Measurements from ENCODE around the gene MYCBP2. TPM values are rescaled to one million over a fixed set of nuclear protein-coding genes. Genes with fewer than 3 reads are reported as not detected.

The MYCBP2 gene
- total RNA-seq, 5 donors from 2014 or later (not counting 1 experiment from before 2014, with no cell fraction given): 153 to 214 (median 176) TPM

DNA sequence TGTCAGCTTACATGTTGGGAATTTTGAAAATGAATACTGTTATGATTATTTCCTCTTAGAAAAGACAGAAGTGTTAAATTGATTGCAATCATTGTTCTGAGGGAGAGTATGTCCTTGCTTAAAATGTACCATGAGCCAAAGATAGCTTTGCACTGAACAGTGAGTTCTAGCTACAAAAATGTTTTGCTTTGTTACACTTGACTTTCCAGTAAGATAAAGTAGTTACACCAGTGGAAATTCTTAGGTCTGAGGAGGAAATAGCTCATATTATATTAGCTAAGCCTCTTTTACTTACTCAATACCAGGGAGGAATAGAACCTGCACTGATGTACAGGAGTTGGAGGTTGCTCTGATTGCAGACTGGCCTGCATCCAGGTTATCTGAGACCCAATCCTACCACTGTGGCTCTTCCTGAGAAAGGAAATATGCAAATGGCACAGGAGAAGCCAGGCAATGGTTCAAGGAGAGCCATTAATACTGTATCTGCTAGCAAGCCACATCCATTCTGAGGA lies 246.9 kb downstream of the MYCBP2 start:
- H3K4me3 ChIP-seq (ENCODE audit: control insufficient read depth in 1 of 2, extremely low read depth in 1 of 2, low read length in 1 of 2): no peak overlapping the region
- ChIA-PET CTCF (interaction anchor here in 1 of 2 donors (0.7 kb wide), 1 partner anchor 27 kb away, joined by 4 read pairs; no protein-coding TSS in a partner anchor), POLR2A (no interaction called here)
- Mint-ChIP-seq H3K9me3 (no peaks in the 10 kb centered on the region), H3K4me1 (peaks cover 0 to 6% (median 1%) of the 10 kb centered on the region in 3 donors), H3K36me3 (peaks cover 77% of the 10 kb centered on the region), H3K27me3 (no peaks in the 10 kb centered on the region), H3K27ac (peak overlapping the region in 1 of 2 donors; percentile 8), H3K4me3 (no peak overlapping the region)
- H3K36me3 ChIP-seq (ENCODE audit: control insufficient read depth in 2 of 2, extremely low read depth in 1 of 2, insufficient read depth in 1 of 2, low read length in 1 of 2): peaks cover 3 to 89% of the 10 kb centered on the region in 2 donors
- no peak overlapping the region for H3K27ac ChIP-seq (ENCODE audit: low read length)
- no peaks in the 10 kb centered on the region for H3K4me1 ChIP-seq (ENCODE audit: control insufficient read depth in 1 of 2, extremely low read depth in 1 of 2, insufficient read depth in 2 of 2, low read length in 2 of 2)
- DNase-seq (no peak), ATAC-seq (replicated peaks in 1 of 4) (no peak)
- H3K27me3 ChIP-seq (replicated peaks in 1 of 2; ENCODE audit: control insufficient read depth in 2 of 2, extremely low read depth in 1 of 2, insufficient read depth in 2 of 2, low read length in 1 of 2): no peaks in the 10 kb centered on the region
- H3K9me3 ChIP-seq: no peaks in the 10 kb centered on the region

- Mint-ChIP-seq H3K4me1 (no peaks in the 10 kb centered on the region), H3K36me3 (peaks cover 52% of the 10 kb centered on the region), H3K4me3 (no peak overlapping the region), H3K27me3 (no peaks in the 10 kb centered on the region), H3K27ac (no peak overlapping the region), H3K9me3 (no peaks in the 10 kb centered on the region)
- Histone ChIP-seq H3K9me3 (no peaks in the 10 kb centered on the region), H3K27me3 (replicated peaks in 1 of 2; ENCODE audit: control insufficient read depth in 2 of 2, extremely low read depth in 1 of 2, insufficient read depth in 2 of 2, low read length in 1 of 2) (no peaks in the 10 kb centered on the region), H3K4me3 (ENCODE audit: control insufficient read depth in 1 of 2, extremely low read depth in 1 of 2, low read length in 1 of 2) (no peak overlapping the region), H3K27ac (ENCODE audit: low read length) (no peak overlapping the region), H3K36me3 (ENCODE audit: control insufficient read depth in 2 of 2, extremely low read depth in 1 of 2, insufficient read depth in 1 of 2, low read length in 1 of 2) (peaks cover 8 to 58% of the 10 kb centered on the region in 2 donors), H3K4me1 (ENCODE audit: control insufficient read depth in 1 of 2, extremely low read depth in 1 of 2, insufficient read depth in 2 of 2, low read length in 2 of 2) (no peaks in the 10 kb centered on the region)
- ChIA-PET CTCF (no interaction called here), POLR2A (no interaction called here)
- no peak for ATAC-seq (replicated peaks in 1 of 4)
- DNase-seq: no peak
- WGBS (ENCODE audit: insufficient coverage): 100% methylated on average over 2 of the region's 2 CpGs
Observed at GRCh38 chr13:77067519-77067918, 259.4 kb downstream of the MYCBP2 start.

GRCh38 chr13:77065461-77066147 lies 261.3 kb downstream of the MYCBP2 start:
- ATAC-seq (replicated peaks in 1 of 4) (no peak), DNase-seq (no peak)
- no peaks in the 10 kb centered on the region for H3K4me1 Mint-ChIP-seq
- H3K27me3 ChIP-seq (replicated peaks in 1 of 2; ENCODE audit: control insufficient read depth in 2 of 2, extremely low read depth in 1 of 2, insufficient read depth in 2 of 2, low read length in 1 of 2): no peaks in the 10 kb centered on the region
- POLR2A ChIA-PET: no interaction called here
- H3K4me3 ChIP-seq (ENCODE audit: control insufficient read depth in 1 of 2, extremely low read depth in 1 of 2, low read length in 1 of 2): no peak overlapping the region
- no CpG with 5 or more reads among the region's 5 CpGs for WGBS (ENCODE audit: insufficient coverage)
- H3K4me1 ChIP-seq (ENCODE audit: control insufficient read depth in 1 of 2, extremely low read depth in 1 of 2, insufficient read depth in 2 of 2, low read length in 2 of 2): no peaks in the 10 kb centered on the region
- CTCF ChIA-PET: no interaction called here
- H3K4me3 Mint-ChIP-seq: no peak overlapping the region
- H3K9me3 Mint-ChIP-seq: no peaks in the 10 kb centered on the region
- H3K27me3 Mint-ChIP-seq: no peaks in the 10 kb centered on the region
- H3K36me3 ChIP-seq (ENCODE audit: control insufficient read depth in 2 of 2, extremely low read depth in 1 of 2, insufficient read depth in 1 of 2, low read length in 1 of 2): peaks cover 8 to 77% of the 10 kb centered on the region in 2 donors
- peaks cover 56% of the 10 kb centered on the region for H3K36me3 Mint-ChIP-seq
- H3K27ac ChIP-seq (ENCODE audit: low read length): no peak overlapping the region
- no peaks in the 10 kb centered on the region for H3K9me3 ChIP-seq
- no peak overlapping the region for H3K27ac Mint-ChIP-seq

- DNase-seq (no peak), ATAC-seq (replicated peaks in 1 of 4) (no peak)
- H3K4me1 ChIP-seq (ENCODE audit: control insufficient read depth in 1 of 2, extremely low read depth in 1 of 2, insufficient read depth in 2 of 2, low read length in 2 of 2): no peaks in the 10 kb centered on the region
- no peaks in the 10 kb centered on the region for H3K9me3 ChIP-seq
- POLR2A ChIA-PET: no interaction called here
- no CpG with 5 or more reads among the region's 1 CpG for WGBS (ENCODE audit: insufficient coverage)
- H3K36me3 Mint-ChIP-seq: peaks cover 42% of the 10 kb centered on the region
- H3K4me3 Mint-ChIP-seq: no peak overlapping the region
- no peaks in the 10 kb centered on the region for H3K27me3 Mint-ChIP-seq
- H3K27me3 ChIP-seq (replicated peaks in 1 of 2; ENCODE audit: control insufficient read depth in 2 of 2, extremely low read depth in 1 of 2, insufficient read depth in 2 of 2, low read length in 1 of 2): no peaks in the 10 kb centered on the region
- no peak overlapping the region for H3K27ac Mint-ChIP-seq
- no peaks in the 10 kb centered on the region for H3K9me3 Mint-ChIP-seq
- H3K27ac ChIP-seq (ENCODE audit: low read length): no peak overlapping the region
- no peak overlapping the region for H3K4me3 ChIP-seq (ENCODE audit: control insufficient read depth in 1 of 2, extremely low read depth in 1 of 2, low read length in 1 of 2)
- H3K36me3 ChIP-seq (ENCODE audit: control insufficient read depth in 2 of 2, extremely low read depth in 1 of 2, insufficient read depth in 1 of 2, low read length in 1 of 2): peaks cover 0 to 80% of the 10 kb centered on the region in 2 donors
- no peaks in the 10 kb centered on the region for H3K4me1 Mint-ChIP-seq
- CTCF ChIA-PET: no interaction called here
Observed at GRCh38 chr13:77062097-77062496, 264.8 kb downstream of the MYCBP2 start.

- POLR2A ChIA-PET: no interaction called here
- Histone ChIP-seq H3K27me3 (replicated peaks in 1 of 2; ENCODE audit: control insufficient read depth in 2 of 2, extremely low read depth in 1 of 2, insufficient read depth in 2 of 2, low read length in 1 of 2) (no peaks in the 10 kb centered on the region), H3K36me3 (ENCODE audit: control insufficient read depth in 2 of 2, extremely low read depth in 1 of 2, insufficient read depth in 1 of 2, low read length in 1 of 2) (peaks cover 0 to 84% of the 10 kb centered on the region in 2 donors), H3K27ac (ENCODE audit: low read length) (no peak overlapping the region), H3K9me3 (no peaks in the 10 kb centered on the region), H3K4me1 (ENCODE audit: control insufficient read depth in 1 of 2, extremely low read depth in 1 of 2, insufficient read depth in 2 of 2, low read length in 2 of 2) (no peaks in the 10 kb centered on the region), H3K4me3 (ENCODE audit: control insufficient read depth in 1 of 2, extremely low read depth in 1 of 2, low read length in 1 of 2) (no peak overlapping the region)
- Mint-ChIP-seq H3K4me1 (no peaks in the 10 kb centered on the region), H3K36me3 (peaks cover 47% of the 10 kb centered on the region), H3K27ac (no peak overlapping the region), H3K9me3 (no peaks in the 10 kb centered on the region), H3K27me3 (no peaks in the 10 kb centered on the region), H3K4me3 (no peak overlapping the region)
- CTCF ChIA-PET: interaction anchor here in 1 of 2 donors (0.6 kb wide), 1 partner anchor 91 kb away, joined by 3 read pairs; no protein-coding TSS in a partner anchor
- ATAC-seq (replicated peaks in 1 of 4) (no peak), DNase-seq (no peak)
- WGBS (ENCODE audit: insufficient coverage): no CpG with 5 or more reads among the region's 2 CpGs
Observed at GRCh38 chr13:77061362-77061761, 265.5 kb downstream of the MYCBP2 start.

DNA sequence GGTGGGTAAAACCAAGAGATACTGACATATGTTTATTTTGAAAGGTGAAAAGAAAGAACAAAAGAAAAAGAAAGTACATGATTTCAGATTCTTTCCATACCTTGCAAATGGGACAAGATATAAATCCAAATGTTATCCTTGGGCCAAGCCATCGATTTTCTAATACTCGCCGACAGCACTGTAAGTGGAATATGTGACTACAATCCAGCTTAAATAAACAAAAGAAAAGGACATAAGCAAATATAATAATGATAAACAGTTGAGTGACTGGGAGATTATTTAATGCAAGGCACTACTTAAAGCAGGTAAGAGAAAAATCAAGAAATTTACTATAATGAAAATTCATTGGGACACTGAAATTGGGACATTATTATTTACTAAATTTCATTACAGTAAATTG lies 270.0 kb downstream of the MYCBP2 start:
- Mint-ChIP-seq H3K4me1 (peaks cover 0 to 4% (median 0%) of the 10 kb centered on the region in 3 donors), H3K4me3 (no peak overlapping the region), H3K27ac (no peak overlapping the region), H3K9me3 (no peaks in the 10 kb centered on the region), H3K27me3 (no peaks in the 10 kb centered on the region), H3K36me3 (peaks cover 50% of the 10 kb centered on the region)
- H3K36me3 ChIP-seq (ENCODE audit: control insufficient read depth in 2 of 2, extremely low read depth in 1 of 2, insufficient read depth in 1 of 2, low read length in 1 of 2): peaks cover 0 to 81% of the 10 kb centered on the region in 2 donors
- ATAC-seq (replicated peaks in 1 of 4) (no peak), DNase-seq (no peak)
- POLR2A ChIA-PET: no interaction called here
- H3K27ac ChIP-seq (ENCODE audit: low read length): no peak overlapping the region
- H3K4me3 ChIP-seq (ENCODE audit: control insufficient read depth in 1 of 2, extremely low read depth in 1 of 2, low read length in 1 of 2): no peak overlapping the region
- no CpG with 5 or more reads among the region's 3 CpGs for WGBS (ENCODE audit: insufficient coverage)
- no peaks in the 10 kb centered on the region for H3K9me3 ChIP-seq
- H3K27me3 ChIP-seq (replicated peaks in 1 of 2; ENCODE audit: control insufficient read depth in 2 of 2, extremely low read depth in 1 of 2, insufficient read depth in 2 of 2, low read length in 1 of 2): no peaks in the 10 kb centered on the region
- CTCF ChIA-PET: no interaction called here
- H3K4me1 ChIP-seq (ENCODE audit: control insufficient read depth in 1 of 2, extremely low read depth in 1 of 2, insufficient read depth in 2 of 2, low read length in 2 of 2): no peaks in the 10 kb centered on the region
